PC-3 (cell line): ENCODE data around the gene BRINP2. TPM values are rescaled to one million over a fixed set of nuclear protein-coding genes. Genes with fewer than 3 reads are reported as not detected.

Experiments used
- ATAC-seq: fragments of 200-7000 bp; cut with Tn5 transposase; 2 replicates; pipeline ENCODE4 v1.9.1; 2020; ENCODE audit warnings: mild to moderate bottlenecking, moderate library complexity
- BruUV-seq: library from RNA; stranded (reverse); fragments of 400-500 nt; replicated peaks from 2 replicates; lab custom pipeline; 2021; lab: Mats Ljungman, UMichigan
- CTCF ChIA-PET: fragments of 300-600 bp; sonication (Branson Sonifier 250); formaldehyde crosslinking; loops from one replicate; lab custom pipeline; 2022; ENCODE audit warnings: antibody characterized with exemption; lab: Charles Lee
- POLR2A ChIA-PET: fragments of 300-600 bp; sonication (Branson Sonifier 250); formaldehyde crosslinking; loops from one replicate; lab custom pipeline; 2022; ENCODE audit warnings: antibody characterized with exemption; ENCODE audit not compliant: unreplicated experiment; lab: Charles Lee
- DNase-seq: peaks from one replicate; pipeline ENCODE4 v3.0.0-alpha.2; 2015
- H2AFZ ChIP-seq: fragments of 300-600 bp; sonication (generic); 2 replicates; pipeline ENCODE4 v1.6.0; 2016; ENCODE audit warnings: antibody characterized with exemption, low read length
- H3F3A ChIP-seq: fragments of 300-600 bp; sonication (generic); one replicate; pipeline ENCODE4 v1.6.0; 2017; ENCODE audit warnings: antibody characterized with exemption, low read length, control low read depth, mild to moderate bottlenecking; ENCODE audit not compliant: unreplicated experiment
- H3K27ac ChIP-seq: fragments of 300-600 bp; sonication (generic); 2 replicates; pipeline ENCODE4 v1.5.1; 2016; ENCODE audit warnings: mild to moderate bottlenecking, low read length
- H3K27me3 ChIP-seq: fragments of 300-600 bp; sonication (generic); 2 replicates; pipeline ENCODE4 v1.6.1; 2016; ENCODE audit warnings: low read length, mixed read lengths
- H3K36me3 ChIP-seq: fragments of 300-600 bp; sonication (generic); 2 replicates; pipeline ENCODE4 v1.6.1; 2016; ENCODE audit warnings: low read depth, mixed run types, low read length, mixed read lengths
- H3K4me1 ChIP-seq: fragments of 300-600 bp; sonication (generic); 2 replicates; pipeline ENCODE4 v1.5.1; 2016; ENCODE audit warnings: low read length; ENCODE audit not compliant: insufficient read depth
- H3K4me2 ChIP-seq: fragments of 300-600 bp; sonication (generic); 2 replicates; pipeline ENCODE4 v1.6.0; 2016; ENCODE audit warnings: low read length
- H3K4me3 ChIP-seq: fragments of 300-600 bp; sonication (generic); 2 replicates; pipeline ENCODE4 v1.5.1; 2016; ENCODE audit warnings: mild to moderate bottlenecking, low read length, mixed read lengths
- H3K79me2 ChIP-seq: fragments of 300-600 bp; sonication (generic); 2 replicates; pipeline ENCODE4 v1.6.1; 2017; ENCODE audit warnings: low read length, mixed read lengths
- H3K9ac ChIP-seq: fragments of 300-600 bp; sonication (generic); 2 replicates; pipeline ENCODE4 v1.6.0; 2016; ENCODE audit warnings: mild to moderate bottlenecking, low read length
- H3K9me2 ChIP-seq: fragments of 300-600 bp; sonication (generic); replicated peaks from 2 replicates; pipeline ENCODE4 v1.6.1; 2016; ENCODE audit warnings: mixed run types, low read length, mixed read lengths
- H3K9me3 ChIP-seq: fragments of 300-600 bp; sonication (generic); 2 replicates; pipeline ENCODE4 v1.6.1; 2016; ENCODE audit warnings: low read length, mixed read lengths
- H4K20me1 ChIP-seq: fragments of 300-600 bp; sonication (generic); 2 replicates; pipeline ENCODE4 v1.6.1; 2016; ENCODE audit warnings: low read length, mixed read lengths
- EZH2 ChIP-seq: fragments of 300-600 bp; sonication (generic); IDR thresholded peaks from one replicate; pipeline ENCODE4 v1.6.1; 2017; ENCODE audit warnings: antibody characterized with exemption, mild to moderate bottlenecking, low read length; ENCODE audit not compliant: unreplicated experiment
- EZH2phosphoT487 ChIP-seq: fragments of 300-600 bp; sonication (generic); IDR thresholded peaks from 2 replicates; pipeline ENCODE4 v1.6.1; 2018; ENCODE audit warnings: mild to moderate bottlenecking, antibody characterized with exemption, low read length, borderline replicate concordance
- intact Hi-C: fragments of 100-400 bp; cut with micrococcal nuclease; formaldehyde crosslinking; loops from 2 replicates; pipeline ENCODE4 v1.9.0; 2023
- total RNA-seq: library from RNA; depleted of rRNA; stranded (reverse); fragments of >200 nt; gene quantifications from 2 replicates; pipeline ENCODE4 v1.2.3, GENCODE V29; 2014
- TF ChIP-seq, protein P1 (sequence below): fragments of 300-600 bp; sonication (generic); conservative IDR thresholded peaks from 2 replicates; pipeline ENCODE4 v1.5.1; 2017; ENCODE audit warnings: antibody characterized with exemption, low read depth, mild to moderate bottlenecking, low read length

The BRINP2 gene
- total RNA-seq, 1 experiment from 2014 or later = 2.6 TPM

DNA sequence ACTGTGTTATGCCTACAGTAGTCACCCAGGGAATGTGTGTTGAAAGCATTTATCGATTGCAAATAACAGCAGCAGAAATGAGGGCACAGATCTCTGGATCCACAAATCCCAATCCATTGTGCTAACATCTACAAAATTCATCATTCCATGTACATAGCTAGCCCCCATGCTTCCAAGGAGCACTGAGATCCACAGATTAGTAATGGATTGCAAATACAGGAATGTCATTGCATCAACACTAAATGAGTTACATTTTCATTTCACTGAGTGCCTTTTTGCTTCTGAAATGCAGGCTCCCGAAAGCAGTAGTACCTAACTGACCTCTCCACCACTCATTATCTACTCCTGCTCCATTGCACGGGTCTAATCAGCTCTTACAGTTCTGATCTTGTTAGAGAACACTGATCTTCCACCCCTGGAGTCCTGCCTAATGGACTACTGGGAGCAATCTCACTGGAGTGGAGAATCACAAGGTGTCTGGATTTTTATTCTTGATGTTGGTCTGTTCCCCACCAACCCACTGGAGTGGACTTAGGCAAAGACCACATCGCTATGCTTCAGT, 36.7 kb upstream of the BRINP2 start:
- CTCF ChIA-PET = no interaction called here
- DNase-seq (no peak), ATAC-seq (no peak)
- Histone ChIP-seq H3K9me2 (no peaks in the 10 kb centered on the region), H3F3A (no peaks in the 10 kb centered on the region), H3K27me3 (no peaks in the 10 kb centered on the region), H3K4me1 (no peaks in the 10 kb centered on the region), H3K9ac (no peak overlapping the region), H4K20me1 (no peaks in the 10 kb centered on the region), H3K4me3 (no peak overlapping the region), H3K27ac (no peak overlapping the region), H3K4me2 (no peak overlapping the region), H3K79me2 (no peaks in the 10 kb centered on the region), H3K9me3 (no peaks in the 10 kb centered on the region), H2AFZ (no peak overlapping the region), H3K36me3 (no peaks in the 10 kb centered on the region)
- POLR2A ChIA-PET = no interaction called here
- no peak for TF ChIP-seq EZH2phosphoT487
- TF ChIP-seq EZH2 = no peak
- TF ChIP-seq, protein P1, sequence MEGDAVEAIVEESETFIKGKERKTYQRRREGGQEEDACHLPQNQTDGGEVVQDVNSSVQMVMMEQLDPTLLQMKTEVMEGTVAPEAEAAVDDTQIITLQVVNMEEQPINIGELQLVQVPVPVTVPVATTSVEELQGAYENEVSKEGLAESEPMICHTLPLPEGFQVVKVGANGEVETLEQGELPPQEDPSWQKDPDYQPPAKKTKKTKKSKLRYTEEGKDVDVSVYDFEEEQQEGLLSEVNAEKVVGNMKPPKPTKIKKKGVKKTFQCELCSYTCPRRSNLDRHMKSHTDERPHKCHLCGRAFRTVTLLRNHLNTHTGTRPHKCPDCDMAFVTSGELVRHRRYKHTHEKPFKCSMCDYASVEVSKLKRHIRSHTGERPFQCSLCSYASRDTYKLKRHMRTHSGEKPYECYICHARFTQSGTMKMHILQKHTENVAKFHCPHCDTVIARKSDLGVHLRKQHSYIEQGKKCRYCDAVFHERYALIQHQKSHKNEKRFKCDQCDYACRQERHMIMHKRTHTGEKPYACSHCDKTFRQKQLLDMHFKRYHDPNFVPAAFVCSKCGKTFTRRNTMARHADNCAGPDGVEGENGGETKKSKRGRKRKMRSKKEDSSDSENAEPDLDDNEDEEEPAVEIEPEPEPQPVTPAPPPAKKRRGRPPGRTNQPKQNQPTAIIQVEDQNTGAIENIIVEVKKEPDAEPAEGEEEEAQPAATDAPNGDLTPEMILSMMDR = no peak
- intact Hi-C loops = no loop called here
- BruUV-seq = no TSS peak

DNA sequence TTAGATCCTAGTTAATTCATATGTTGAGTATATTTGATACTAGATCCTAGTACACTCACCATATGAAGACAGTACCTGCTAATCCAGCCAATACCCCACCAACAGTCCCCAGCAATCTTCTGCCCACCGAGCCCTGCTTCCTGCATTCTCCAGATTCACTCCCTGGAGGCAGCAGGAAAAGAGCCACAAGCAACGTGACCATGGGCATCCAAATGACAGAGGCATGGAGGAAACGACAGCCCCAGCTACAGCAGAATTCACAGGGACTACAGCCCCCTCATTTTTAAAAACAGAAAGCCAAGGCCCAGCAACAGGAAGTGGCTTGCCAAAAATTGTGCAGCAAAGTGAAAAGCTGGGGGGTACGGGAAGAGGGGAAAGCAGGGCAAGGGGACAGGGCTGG, 35.5 kb upstream of the BRINP2 start:
- no peak overlapping the region for H2AFZ ChIP-seq
- H3K9me2 ChIP-seq = no peaks in the 10 kb centered on the region
- no peaks in the 10 kb centered on the region for H3K27me3 ChIP-seq
- no peaks in the 10 kb centered on the region for H3K36me3 ChIP-seq
- H3K4me1 ChIP-seq = no peaks in the 10 kb centered on the region
- no peak for ATAC-seq
- CTCF ChIA-PET = no interaction called here
- H4K20me1 ChIP-seq = no peaks in the 10 kb centered on the region
- no peak overlapping the region for H3K4me2 ChIP-seq
- H3K4me3 ChIP-seq = no peak overlapping the region
- POLR2A ChIA-PET = no interaction called here
- DNase-seq = no peak
- intact Hi-C loops = no loop called here
- H3K9me3 ChIP-seq = no peaks in the 10 kb centered on the region
- no peak overlapping the region for H3K27ac ChIP-seq
- BruUV-seq = no TSS peak
- no peak overlapping the region for H3K9ac ChIP-seq
- no peaks in the 10 kb centered on the region for H3F3A ChIP-seq
- TF ChIP-seq, protein P1 = no peak
- no peak for TF ChIP-seq EZH2phosphoT487
- TF ChIP-seq EZH2 = no peak
- H3K79me2 ChIP-seq = no peaks in the 10 kb centered on the region

DNA sequence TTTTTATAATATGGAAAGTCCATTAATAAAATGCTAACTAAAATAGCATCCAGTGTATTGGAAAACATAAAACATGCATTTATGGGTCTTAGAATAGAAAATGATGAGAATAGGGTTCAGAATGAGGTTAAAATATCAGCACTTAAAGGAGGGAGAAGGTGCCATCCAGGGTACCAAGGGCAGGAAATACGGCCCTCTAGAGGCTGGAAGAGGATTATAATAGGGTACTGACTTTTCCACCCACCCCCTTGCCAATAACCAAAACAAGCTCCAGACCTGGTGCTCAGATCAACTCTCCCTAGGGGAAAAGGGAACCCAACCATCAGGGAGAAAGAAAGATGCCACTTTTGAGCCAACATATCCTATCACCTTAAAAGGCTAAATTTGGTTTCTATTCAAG, 32.9 kb upstream of the BRINP2 start:
- Histone ChIP-seq H3K4me1 (no peaks in the 10 kb centered on the region), H3K27ac (no peak overlapping the region), H3K9me2 (no peaks in the 10 kb centered on the region), H2AFZ (no peak overlapping the region), H4K20me1 (no peaks in the 10 kb centered on the region), H3K4me3 (no peak overlapping the region), H3F3A (no peaks in the 10 kb centered on the region), H3K9me3 (no peaks in the 10 kb centered on the region), H3K36me3 (no peaks in the 10 kb centered on the region), H3K9ac (no peak overlapping the region), H3K4me2 (no peak overlapping the region), H3K27me3 (no peaks in the 10 kb centered on the region), H3K79me2 (no peaks in the 10 kb centered on the region)
- no TSS peak for BruUV-seq
- ChIA-PET CTCF (no interaction called here), POLR2A (no interaction called here)
- TF ChIP-seq, protein P1 = no peak; the same call in 1 of the 2 replicates
- TF ChIP-seq EZH2phosphoT487 (no peak), EZH2 (no peak)
- ATAC-seq (no peak), DNase-seq (no peak)
- intact Hi-C loops = no loop called here
